ENCODE results near the gene SYNRG.

GRCh38 chr17:37494971-37495370, 114.2 kb downstream of the SYNRG start:
- no peak for TF ChIP-seq GATA2 (IDR thresholded peaks at IDR 0.05; ENCODE audit: low read depth, low read length)
- TF ChIP-seq GATA3 (IDR thresholded peaks at IDR 0.05; ENCODE audit: low read depth, low read length), result no peak

All from SH-SY5Y (cell line).